ENCODE measurements around the gene PRKCE. TPM values are rescaled to one million over a fixed set of nuclear protein-coding genes. Genes with fewer than 3 reads are reported as not detected.

Gene PRKCE
- total RNA-seq, 2 experiments from 2014 or later: 17.0 to 42.1 TPM

- intact Hi-C loops (cut with micrococcal nuclease; ENCODE audit: unreplicated experiment): no loop called here
- Histone ChIP-seq H3K4me3 (ENCODE audit: low read depth, low read length, poor library complexity, severe bottlenecking) (no peak overlapping the region), H3K9me3 (ENCODE audit: low read length) (no peaks in the 10 kb centered on the region), H3K4me1 (ENCODE audit: insufficient read depth, low read length, poor library complexity, severe bottlenecking) (no peaks in the 10 kb centered on the region), H2AFZ (ENCODE audit: low read length) (no peak overlapping the region), H3K9me2 (ENCODE audit: insufficient read depth, low read length) (no peaks in the 10 kb centered on the region), H3K79me2 (ENCODE audit: insufficient read depth, low read depth, low read length) (no peaks in the 10 kb centered on the region), H4K20me1 (ENCODE audit: insufficient read depth, low read length) (no peaks in the 10 kb centered on the region), H3K27ac (ENCODE audit: low read depth, low read length, poor library complexity, severe bottlenecking) (no peak overlapping the region), H3K36me3 (ENCODE audit: insufficient read depth, low read length) (no peaks in the 10 kb centered on the region), H3K4me2 (ENCODE audit: low read length) (no peak overlapping the region)
- ChIA-PET CTCF (ENCODE audit: unreplicated experiment) (no interaction called here), POLR2A (no interaction called here)
- BruUV-seq (replicated peaks): no TSS peak
- DNase-seq (ENCODE audit: low spot score): no peak
- TF ChIP-seq EZH2phosphoT487 (IDR thresholded peaks at IDR 0.05; ENCODE audit: borderline replicate concordance, low read depth, low read length) (no peak), CTCF (conservative IDR thresholded peaks at IDR 0.05; ENCODE audit: low read length) (no peak)
Observed at GRCh38 chr2:46225150-46225625, 573.7 kb downstream of the PRKCE start.

- ChIA-PET POLR2A (no interaction called here), CTCF (ENCODE audit: unreplicated experiment) (no interaction called here)
- H3K4me3 ChIP-seq (ENCODE audit: low read depth, low read length, poor library complexity, severe bottlenecking): no peak overlapping the region
- no TSS peak for BruUV-seq (replicated peaks)
- DNase-seq (ENCODE audit: low spot score): no peak
- no peaks in the 10 kb centered on the region for H3K9me3 ChIP-seq (ENCODE audit: low read length)
- no peaks in the 10 kb centered on the region for H3K9me2 ChIP-seq (ENCODE audit: insufficient read depth, low read length)
- no peak overlapping the region for H3K27ac ChIP-seq (ENCODE audit: low read depth, low read length, poor library complexity, severe bottlenecking)
- H3K36me3 ChIP-seq (ENCODE audit: insufficient read depth, low read length): no peaks in the 10 kb centered on the region
- TF ChIP-seq CTCF (conservative IDR thresholded peaks at IDR 0.05; ENCODE audit: low read length): no peak
- no peak for TF ChIP-seq EZH2phosphoT487 (IDR thresholded peaks at IDR 0.05; ENCODE audit: borderline replicate concordance, low read depth, low read length)
- no peak overlapping the region for H3K4me2 ChIP-seq (ENCODE audit: low read length)
- no peak overlapping the region for H2AFZ ChIP-seq (ENCODE audit: low read length)
- H4K20me1 ChIP-seq (ENCODE audit: insufficient read depth, low read length): no peaks in the 10 kb centered on the region
- no peaks in the 10 kb centered on the region for H3K79me2 ChIP-seq (ENCODE audit: insufficient read depth, low read depth, low read length)
- intact Hi-C loops (cut with micrococcal nuclease; ENCODE audit: unreplicated experiment): no loop called here
- no peaks in the 10 kb centered on the region for H3K4me1 ChIP-seq (ENCODE audit: insufficient read depth, low read length, poor library complexity, severe bottlenecking)
Observed at GRCh38 chr2:46225730-46226129, 574.3 kb downstream of the PRKCE start.

GRCh38 chr2:46226620-46227019 lies 575.1 kb downstream of the PRKCE start:
- no TSS peak for BruUV-seq (replicated peaks)
- Histone ChIP-seq H3K9me3 (ENCODE audit: low read length) (no peaks in the 10 kb centered on the region), H3K27ac (ENCODE audit: low read depth, low read length, poor library complexity, severe bottlenecking) (no peak overlapping the region), H4K20me1 (ENCODE audit: insufficient read depth, low read length) (no peaks in the 10 kb centered on the region), H3K4me1 (ENCODE audit: insufficient read depth, low read length, poor library complexity, severe bottlenecking) (no peaks in the 10 kb centered on the region), H3K36me3 (ENCODE audit: insufficient read depth, low read length) (no peaks in the 10 kb centered on the region), H2AFZ (ENCODE audit: low read length) (no peak overlapping the region), H3K79me2 (ENCODE audit: insufficient read depth, low read depth, low read length) (no peaks in the 10 kb centered on the region), H3K4me3 (ENCODE audit: low read depth, low read length, poor library complexity, severe bottlenecking) (no peak overlapping the region), H3K9me2 (ENCODE audit: insufficient read depth, low read length) (no peaks in the 10 kb centered on the region), H3K4me2 (ENCODE audit: low read length) (no peak overlapping the region)
- ChIA-PET CTCF (ENCODE audit: unreplicated experiment) (no interaction called here), POLR2A (no interaction called here)
- TF ChIP-seq EZH2phosphoT487 (IDR thresholded peaks at IDR 0.05; ENCODE audit: borderline replicate concordance, low read depth, low read length) (no peak), CTCF (conservative IDR thresholded peaks at IDR 0.05; ENCODE audit: low read length) (no peak)
- no peak for DNase-seq (ENCODE audit: low spot score)
- intact Hi-C loops (cut with micrococcal nuclease; ENCODE audit: unreplicated experiment): no loop called here

Data from OCI-LY7 (cell line).